DOHH2 (cell line): ENCODE data around the gene TSC22D3.

Experiments used
- H3F3A ChIP-seq: fragments of 200-600 bp; sonication (generic), shearing (Covaris generic); 2 replicates; pipeline ENCODE4 v1.6.0; 2016; ENCODE audit warnings: antibody characterized with exemption, mild to moderate bottlenecking; ENCODE audit not compliant: control insufficient read depth, insufficient read depth
- H3K27ac ChIP-seq: fragments of 200-600 bp; sonication (generic); 2 replicates; pipeline ENCODE4 v1.5.1; 2014; ENCODE audit warnings: low read depth, mild to moderate bottlenecking, low read length, moderate library complexity
- H3K27me3 ChIP-seq: fragments of 200-600 bp; sonication (generic); 2 replicates; pipeline ENCODE4 v1.6.1; 2014; ENCODE audit warnings: mild to moderate bottlenecking, low read length, mixed read lengths; ENCODE audit not compliant: control insufficient read depth
- H3K36me3 ChIP-seq: fragments of 200-600 bp; sonication (generic); 2 replicates; pipeline ENCODE4 v1.6.1; 2014; ENCODE audit warnings: mild to moderate bottlenecking, low read length, moderate library complexity, mixed read lengths; ENCODE audit not compliant: control insufficient read depth
- H3K4me1 ChIP-seq: fragments of 200-600 bp; sonication (generic); 2 replicates; pipeline ENCODE4 v1.6.1; 2014; ENCODE audit warnings: mild to moderate bottlenecking, low read length, mixed read lengths; ENCODE audit not compliant: control insufficient read depth
- H3K4me2 ChIP-seq: fragments of 200-600 bp; sonication (generic); 2 replicates; pipeline ENCODE4 v1.6.0; 2014; ENCODE audit warnings: mild to moderate bottlenecking, low read length, moderate library complexity
- H3K4me3 ChIP-seq: fragments of 200-600 bp; sonication (generic); 2 replicates; pipeline ENCODE4 v1.5.1; 2014; ENCODE audit warnings: mild to moderate bottlenecking, low read length, mixed read lengths
- H3K79me2 ChIP-seq: fragments of 200-600 bp; sonication (generic); 2 replicates; pipeline ENCODE4 v1.6.1; 2014; ENCODE audit warnings: mild to moderate bottlenecking, low read length, mixed read lengths; ENCODE audit not compliant: control insufficient read depth
- H3K9me2 ChIP-seq: fragments of 200-600 bp; sonication (generic); replicated peaks from 2 replicates; pipeline ENCODE4 v1.6.1; 2014; ENCODE audit warnings: mild to moderate bottlenecking, low read length, mixed read lengths; ENCODE audit not compliant: control insufficient read depth
- H3K9me3 ChIP-seq: fragments of 200-600 bp; sonication (generic); 2 replicates; pipeline ENCODE4 v1.6.1; 2014; ENCODE audit warnings: antibody characterized with exemption, low read length, mixed read lengths; ENCODE audit not compliant: control insufficient read depth, insufficient read depth
- H4K20me1 ChIP-seq: fragments of 200-600 bp; sonication (generic); 2 replicates; pipeline ENCODE4 v1.6.0; 2014; ENCODE audit warnings: low read depth, mild to moderate bottlenecking, antibody characterized with exemption, low read length, moderate library complexity; ENCODE audit not compliant: control insufficient read depth, insufficient read depth
- CTCF ChIP-seq: fragments of 200-600 bp; sonication (generic); IDR thresholded peaks from one replicate; pipeline ENCODE4 v1.5.1; 2014; ENCODE audit warnings: antibody characterized with exemption, mild to moderate bottlenecking, low read depth, low read length; ENCODE audit not compliant: poor library complexity, severe bottlenecking
- EZH2phosphoT487 ChIP-seq: fragments of 200-600 bp; sonication (generic); IDR thresholded peaks from 2 replicates; pipeline ENCODE4 v1.6.1; 2017; ENCODE audit warnings: borderline replicate concordance, mild to moderate bottlenecking, antibody characterized with exemption, low read length, moderate library complexity, mixed read lengths

The TSC22D3 gene

GRCh38 chrX:107725761-107726555 is 49.6 kb downstream of the TSC22D3 start:
- no peaks in the 10 kb centered on the region for H4K20me1 ChIP-seq
- H3F3A ChIP-seq: no peaks in the 10 kb centered on the region
- no peak overlapping the region for H3K27ac ChIP-seq
- H3K27me3 ChIP-seq: no peaks in the 10 kb centered on the region
- H3K4me1 ChIP-seq: peaks cover 14% of the 10 kb centered on the region
- TF ChIP-seq CTCF (no peak), EZH2phosphoT487 (no peak)
- no peak overlapping the region for H3K4me2 ChIP-seq
- no peak overlapping the region for H3K4me3 ChIP-seq
- H3K9me3 ChIP-seq: no peaks in the 10 kb centered on the region
- no peaks in the 10 kb centered on the region for H3K36me3 ChIP-seq
- H3K79me2 ChIP-seq: no peaks in the 10 kb centered on the region
- no peaks in the 10 kb centered on the region for H3K9me2 ChIP-seq

DNA sequence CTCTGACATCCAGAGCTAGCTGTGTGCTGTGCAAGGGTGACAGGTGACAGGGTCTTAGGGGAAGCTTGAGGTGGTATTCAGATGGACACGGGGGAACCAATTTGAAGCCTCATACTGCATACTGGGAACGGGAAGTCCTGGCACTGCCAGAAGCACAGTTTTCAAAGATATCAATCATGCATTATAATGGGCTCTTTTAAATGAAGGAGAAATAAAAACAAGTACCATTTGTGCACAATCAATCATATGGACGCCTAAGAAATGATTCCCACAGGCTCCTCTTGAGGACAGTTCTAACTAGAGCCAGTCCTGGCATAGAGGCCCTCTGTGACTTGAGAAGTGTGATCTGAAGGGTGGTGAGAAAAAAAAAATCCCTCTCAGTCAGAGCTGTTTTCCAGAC is 50.9 kb downstream of the TSC22D3 start:
- no peaks in the 10 kb centered on the region for H3K79me2 ChIP-seq
- no peaks in the 10 kb centered on the region for H3K9me3 ChIP-seq
- H4K20me1 ChIP-seq: no peaks in the 10 kb centered on the region
- H3K27ac ChIP-seq: no peak overlapping the region
- H3K4me1 ChIP-seq: peaks cover 20% of the 10 kb centered on the region
- no peak overlapping the region for H3K4me2 ChIP-seq
- no peaks in the 10 kb centered on the region for H3K27me3 ChIP-seq
- TF ChIP-seq EZH2phosphoT487 (no peak), CTCF (no peak)
- H3K4me3 ChIP-seq: no peak overlapping the region
- no peaks in the 10 kb centered on the region for H3F3A ChIP-seq
- no peaks in the 10 kb centered on the region for H3K9me2 ChIP-seq
- H3K36me3 ChIP-seq: no peaks in the 10 kb centered on the region

GRCh38 chrX:107723511-107723910 is 52.1 kb downstream of the TSC22D3 start:
- TF ChIP-seq EZH2phosphoT487 (no peak), CTCF (no peak)
- Histone ChIP-seq H3K27ac (no peak overlapping the region), H3K79me2 (no peaks in the 10 kb centered on the region), H3F3A (no peaks in the 10 kb centered on the region), H3K4me3 (no peak overlapping the region), H3K36me3 (no peaks in the 10 kb centered on the region), H3K4me2 (no peak overlapping the region), H3K9me3 (no peaks in the 10 kb centered on the region), H3K27me3 (no peaks in the 10 kb centered on the region), H3K4me1 (peaks cover 31% of the 10 kb centered on the region), H4K20me1 (no peaks in the 10 kb centered on the region), H3K9me2 (no peaks in the 10 kb centered on the region)
